ENCODE data around the gene PRKCD.

PRKCD gene

DNA sequence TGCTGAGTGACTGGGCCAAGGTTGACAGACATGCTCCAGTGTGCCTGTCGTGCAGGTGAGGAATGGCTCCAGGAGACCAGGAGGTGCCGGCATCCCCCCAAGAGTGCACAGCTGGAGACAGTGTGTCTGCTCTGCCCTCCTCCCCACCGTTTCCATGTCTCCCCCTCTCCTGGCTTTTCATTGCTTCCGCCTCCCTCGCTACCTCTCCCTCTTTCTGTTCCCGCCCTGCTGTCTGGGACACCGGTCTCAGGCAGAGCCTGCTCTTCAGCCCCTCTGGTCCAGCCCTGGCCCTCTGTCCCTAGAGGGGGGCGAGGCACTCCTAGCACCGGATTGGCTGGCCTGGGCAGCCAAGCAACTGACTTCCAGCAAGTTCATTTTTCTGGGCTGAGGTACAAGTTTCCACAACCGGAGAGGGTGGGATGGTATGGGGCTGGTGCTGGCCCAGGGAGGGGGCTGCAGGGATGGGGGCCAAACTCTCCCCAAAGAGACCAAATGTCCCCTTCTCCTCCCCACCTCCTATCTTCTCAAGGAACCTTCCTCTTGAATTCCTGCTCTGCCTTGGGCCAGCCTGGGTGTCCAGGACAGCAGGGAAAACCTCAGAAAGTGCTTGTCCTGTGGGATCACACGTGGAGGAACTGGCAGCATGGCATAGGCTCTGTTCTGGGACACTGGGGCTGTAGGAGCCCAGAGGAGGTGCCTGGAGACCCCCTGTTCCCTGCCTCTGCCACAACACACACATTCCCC lies 32.6 kb downstream of the PRKCD start:
- DNase-seq: no peak

- no peak for DNase-seq
These were observed 33.4 kb downstream of the PRKCD start for GRCh38 chr3:53194210-53195065.

DNA sequence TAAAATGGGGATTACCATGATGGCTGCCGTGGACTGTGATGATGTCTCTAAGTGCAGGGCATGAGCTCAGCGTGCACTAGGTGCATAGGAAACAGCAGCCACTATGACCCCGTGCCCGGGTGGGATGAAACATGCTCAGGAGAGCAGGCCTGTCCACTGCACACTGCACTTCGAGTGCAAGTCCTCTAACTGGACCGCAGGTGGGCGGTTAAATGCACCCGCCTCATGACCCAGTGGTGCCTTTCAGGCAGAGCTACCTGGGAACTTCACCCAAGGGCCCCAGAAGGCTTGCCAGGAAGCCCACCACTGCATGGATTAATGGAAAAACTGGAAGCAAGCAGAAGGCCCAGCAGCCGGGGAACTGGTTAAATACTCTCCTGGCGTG lies 34.0 kb downstream of the PRKCD start:
- DNase-seq: no peak

GRCh38 chr3:53195602-53196574 lies 34.9 kb downstream of the PRKCD start:
- no peak for DNase-seq

- no peak for DNase-seq
These were observed 35.8 kb downstream of the PRKCD start for GRCh38 chr3:53196575-53197407.

GRCh38 chr3:53198256-53198977 lies 37.4 kb downstream of the PRKCD start:
- no peak for DNase-seq

DNA sequence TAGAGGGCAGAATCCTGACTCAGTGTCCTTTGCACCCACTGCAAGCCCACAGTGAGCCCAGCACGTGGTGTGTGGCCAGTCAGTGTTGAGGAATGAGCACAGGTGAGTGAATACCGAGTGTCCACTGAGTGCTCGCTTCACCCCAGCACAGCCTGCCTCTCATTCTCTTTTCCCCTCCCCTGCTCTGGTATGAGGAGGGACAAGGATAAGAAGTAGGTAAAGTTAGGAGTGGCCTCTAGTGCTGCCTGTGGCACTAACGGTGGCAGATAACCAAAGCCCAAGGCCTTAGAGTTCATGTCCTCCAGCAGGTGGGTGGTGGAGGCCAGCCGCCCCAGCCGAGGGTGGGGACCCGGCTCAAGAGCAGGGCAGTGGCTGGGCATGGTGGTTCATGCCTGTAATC lies 38.0 kb downstream of the PRKCD start:
- no peak for DNase-seq

DNA sequence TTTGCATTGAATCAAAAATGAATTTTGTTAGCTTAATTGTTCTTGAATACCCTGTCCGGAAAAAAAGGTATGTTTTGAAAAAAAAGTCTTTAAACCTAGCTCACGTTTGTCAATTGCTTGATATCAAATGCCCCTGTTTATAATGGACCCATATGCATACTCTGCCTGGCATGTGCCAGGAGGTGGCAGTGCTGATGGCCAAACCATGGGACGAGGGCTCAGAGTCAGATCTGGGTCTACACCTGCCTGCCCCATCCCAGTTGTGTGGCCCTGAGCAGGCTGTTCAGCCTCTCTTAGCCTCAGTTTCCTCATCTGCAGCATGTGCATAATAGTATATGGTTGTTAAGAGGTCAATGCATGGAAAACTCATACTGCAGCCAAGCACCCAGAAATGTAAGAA lies 38.8 kb downstream of the PRKCD start:
- no peak for DNase-seq

- DNase-seq: no peak
These were observed 39.8 kb downstream of the PRKCD start for GRCh38 chr3:53200501-53201498.

DNA sequence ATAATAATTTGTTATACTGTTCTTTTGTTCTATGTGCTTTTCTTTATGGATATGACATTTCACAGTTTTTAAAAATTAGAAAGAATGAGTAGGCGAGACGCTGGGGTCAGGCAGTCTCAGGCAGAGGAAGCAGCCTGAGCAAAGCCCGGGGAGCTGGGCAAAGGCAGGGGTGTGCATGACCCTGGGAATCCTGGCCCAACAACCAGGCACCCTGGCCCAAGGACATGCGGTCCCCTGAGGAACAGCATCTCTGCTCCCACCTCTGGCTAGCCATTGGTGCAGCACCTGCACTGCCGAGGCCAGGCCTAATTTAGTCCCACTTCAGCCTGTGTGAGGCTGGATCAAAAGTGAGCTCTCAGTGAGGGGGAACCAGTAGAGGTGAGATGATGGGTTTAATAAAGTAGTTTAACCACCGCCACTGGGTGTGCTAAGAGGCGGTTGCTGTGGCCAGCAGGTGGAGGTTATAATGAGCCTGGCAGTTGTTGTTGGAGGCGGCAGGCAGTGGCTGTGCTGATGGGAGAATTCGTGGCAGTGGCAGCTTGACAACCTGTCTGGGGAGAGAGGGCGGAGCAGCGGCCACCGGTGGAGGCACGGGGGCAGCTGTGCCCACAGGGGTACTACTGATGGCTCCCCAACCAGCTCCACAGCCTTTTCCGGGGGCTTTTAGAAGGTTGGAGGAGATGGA lies 41.5 kb downstream of the PRKCD start:
- no peak for DNase-seq

DNA sequence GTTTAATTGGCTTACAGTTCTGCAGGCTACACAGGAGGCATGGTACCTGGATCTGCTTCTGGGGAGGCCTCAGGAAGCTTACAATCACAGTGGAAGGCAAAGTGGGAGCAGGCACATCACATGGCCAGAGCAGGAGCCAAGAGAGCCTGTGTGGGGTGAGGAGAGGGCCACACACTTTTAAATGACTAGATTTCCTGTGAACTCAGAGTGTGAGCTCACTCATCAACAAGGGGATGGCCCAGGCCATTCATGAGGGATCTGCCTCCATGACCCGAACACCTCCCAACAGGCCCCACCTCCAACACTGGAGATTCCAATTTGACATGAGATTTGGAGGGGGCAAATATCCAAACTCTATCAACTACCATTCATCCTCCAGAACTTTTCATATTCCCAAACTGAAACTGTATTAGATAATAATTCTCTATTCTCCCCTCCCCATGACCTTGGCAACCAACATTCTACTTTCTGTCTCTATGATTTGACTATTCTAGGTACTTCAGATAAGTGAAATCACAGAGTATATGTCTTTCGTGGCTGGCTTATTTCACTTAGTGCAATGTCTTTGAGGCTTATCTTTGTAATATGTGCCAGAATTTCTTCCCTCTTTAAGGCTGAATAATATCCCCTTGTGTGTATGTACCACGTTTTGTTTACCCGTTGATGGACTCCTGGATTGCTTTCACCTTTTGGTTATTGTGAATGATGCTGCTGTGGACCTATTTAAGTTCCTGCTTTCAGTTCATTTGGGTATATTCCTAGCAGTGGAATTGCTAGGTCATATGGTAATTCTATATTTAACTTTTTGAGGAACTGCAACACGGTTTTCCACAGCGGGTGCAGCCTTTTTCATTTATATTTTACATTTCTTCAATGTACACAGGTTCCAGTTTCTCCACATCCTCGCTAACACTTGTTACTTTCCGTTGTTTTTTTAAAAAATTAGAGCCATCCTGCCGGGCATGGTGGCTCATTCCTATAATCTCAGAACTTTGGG lies 51.0 kb downstream of the PRKCD start:
- DNase-seq: no peak

- no peak for DNase-seq
These were observed 52.3 kb downstream of the PRKCD start for GRCh38 chr3:53213276-53213675.

DNA sequence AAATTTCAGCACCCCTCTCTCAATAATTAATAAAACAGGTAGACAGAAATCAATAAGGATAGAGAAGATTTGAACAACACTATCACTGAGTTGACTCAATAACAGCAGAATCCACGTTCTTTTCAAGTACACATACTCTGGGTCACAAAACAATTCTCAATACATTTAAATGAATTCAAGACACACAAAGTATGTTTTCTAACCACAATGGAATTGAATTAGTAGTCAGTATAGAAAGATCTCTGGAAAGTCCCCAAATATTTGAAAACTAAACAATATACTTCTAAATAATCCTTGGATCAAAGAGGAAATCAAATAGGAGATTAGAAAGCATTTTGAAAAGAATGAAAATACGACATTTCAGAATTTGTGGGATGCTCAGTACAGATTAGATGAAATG lies 54.8 kb downstream of the PRKCD start:
- DNase-seq: no peak

GRCh38 chr3:53216723-53217122 lies 55.7 kb downstream of the PRKCD start:
- no peak for DNase-seq

- no peak for DNase-seq
These were observed 56.2 kb downstream of the PRKCD start for GRCh38 chr3:53217175-53217574.

DNA sequence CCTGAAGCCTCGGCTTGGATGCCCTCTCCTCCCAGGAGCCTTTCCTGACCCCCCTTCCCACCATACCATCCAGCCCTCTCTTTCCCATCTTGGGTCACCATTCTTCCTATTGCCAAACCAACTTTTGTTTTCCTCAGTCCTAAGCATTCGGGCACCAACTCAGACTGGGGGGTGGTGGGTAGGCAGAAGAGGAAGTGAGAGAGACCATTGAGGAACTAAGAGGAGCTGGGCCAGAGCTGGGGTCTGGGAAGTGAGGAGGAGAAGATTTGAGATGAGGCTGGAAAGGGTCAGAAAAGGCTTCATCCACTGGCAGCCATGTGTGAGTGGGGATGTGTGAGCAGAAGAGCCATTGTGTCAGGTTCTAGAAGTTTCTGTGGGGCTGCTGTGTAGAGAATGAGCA lies 57.1 kb downstream of the PRKCD start:
- DNase-seq: no peak

DNA sequence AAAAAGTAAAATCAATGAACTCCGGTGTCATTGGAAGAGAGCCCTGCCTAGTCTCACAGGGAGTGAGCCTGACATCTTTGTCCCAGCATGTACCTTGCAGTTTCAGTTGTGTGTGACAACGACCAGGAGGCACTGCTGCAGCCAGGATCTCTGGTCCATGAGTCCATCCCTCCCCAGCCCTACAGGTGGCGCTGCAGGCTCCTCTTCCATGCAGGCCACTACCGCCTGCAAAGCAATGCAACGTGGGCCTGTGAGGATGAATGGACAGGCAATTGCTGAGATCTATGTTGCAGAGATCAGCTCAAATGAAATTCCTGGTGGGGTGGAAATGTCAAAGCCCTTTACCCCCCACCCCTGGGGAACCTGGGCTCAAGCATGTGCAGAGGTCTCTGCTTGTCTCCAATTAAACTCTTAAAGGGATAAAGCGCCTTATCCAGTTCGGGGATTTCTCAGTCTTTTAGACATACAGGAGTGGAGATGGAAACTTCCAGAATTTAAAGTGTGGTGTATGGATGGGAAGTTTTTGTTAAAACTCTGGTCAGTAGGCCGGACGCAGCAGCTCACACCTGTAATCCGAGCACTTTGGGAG lies 59.0 kb downstream of the PRKCD start:
- DNase-seq: peak; percentile 27

GRCh38 chr3:53221345-53221744 lies 60.3 kb downstream of the PRKCD start:
- DNase-seq: no peak

All from NCI-H1694 treated with DMSO at 0.1 percent for 48 hours (cell line).